GM18951 (cell line): ENCODE measurements around the gene TP73.

Experiments used
- POLR2A ChIP-seq: IDR thresholded peaks from 4 replicates; pipeline ENCODE4 v1.6.1; 2011; ENCODE audit warnings: mild to moderate bottlenecking; ENCODE audit not compliant: insufficient read length, insufficient read depth; ENCODE audit errors: extremely low read depth
- in situ Hi-C: fragments of 300-500 bp; cut with MboI; formaldehyde crosslinking; loops from one replicate; pipeline ENCODE4 v1.12.0; 2022; ENCODE audit warnings: low sequenced_read_pairs, mixed read lengths, inconsistent platforms; ENCODE audit not compliant: unreplicated experiment

The TP73 gene

DNA sequence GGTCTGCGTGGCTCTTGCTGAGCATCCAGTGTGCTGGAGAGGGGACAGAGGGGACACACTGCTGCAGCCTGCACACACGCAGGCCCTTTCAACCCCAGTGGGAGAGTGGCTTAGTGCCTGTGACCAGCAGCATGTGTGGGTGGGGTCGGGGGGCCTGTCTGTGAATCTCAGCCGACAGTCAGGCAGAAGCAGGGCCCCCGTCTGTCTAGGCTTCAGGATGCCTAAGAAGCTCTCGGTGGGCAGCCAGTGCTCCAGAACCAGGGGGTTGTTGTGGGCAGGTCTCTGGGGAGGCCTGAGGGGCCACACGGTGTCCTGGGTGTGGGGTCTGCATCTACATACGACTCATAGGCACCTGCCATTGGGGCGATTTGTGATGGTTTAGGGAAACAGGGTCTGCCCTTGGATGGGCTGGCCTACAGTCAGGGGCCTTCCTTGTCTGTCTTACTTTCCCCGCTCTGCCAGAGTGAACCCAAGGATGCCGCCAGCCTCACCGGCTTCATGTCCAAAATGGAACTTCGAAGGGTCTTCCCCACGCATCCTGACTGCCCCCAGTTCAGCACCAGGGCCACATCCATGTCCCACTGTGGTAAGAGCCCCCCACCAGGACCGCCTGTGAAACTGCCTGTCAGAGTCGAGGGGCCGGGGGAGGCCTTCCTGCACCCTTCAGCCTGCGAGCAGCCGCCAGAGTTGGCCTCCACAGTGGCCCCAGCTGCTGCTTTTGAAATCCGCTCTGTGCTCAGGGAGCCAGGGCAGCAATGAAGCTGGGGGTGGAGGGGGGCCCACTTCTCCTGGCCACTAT, 101.5 kb downstream of the TP73 start:
- in situ Hi-C loops: no loop called here

DNA sequence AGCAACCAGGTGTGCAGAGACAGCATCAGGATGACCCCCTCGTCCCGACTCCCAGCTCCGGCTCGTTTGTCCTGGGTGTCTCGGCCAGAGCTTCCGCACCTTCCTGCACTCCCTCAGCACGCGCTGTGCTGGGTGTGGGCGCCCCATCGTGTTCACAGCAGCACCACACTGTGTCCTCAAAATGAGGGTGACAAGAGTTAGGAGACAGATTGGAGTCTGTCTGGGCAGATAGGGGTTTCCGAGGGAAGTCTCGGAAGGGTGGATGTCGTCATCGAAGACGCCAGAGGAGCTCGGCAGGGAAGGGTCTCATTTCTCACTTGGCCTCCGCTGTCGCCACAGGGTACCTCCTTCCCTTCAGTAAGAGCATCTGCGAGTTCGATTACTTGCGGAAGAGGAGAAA, 104.1 kb downstream of the TP73 start:
- no peak for TF ChIP-seq POLR2A
- in situ Hi-C loops: no loop called here

More for the DNA sequence above, 101.5 kb downstream of the TP73 start:
- TF ChIP-seq POLR2A: no peak

DNA sequence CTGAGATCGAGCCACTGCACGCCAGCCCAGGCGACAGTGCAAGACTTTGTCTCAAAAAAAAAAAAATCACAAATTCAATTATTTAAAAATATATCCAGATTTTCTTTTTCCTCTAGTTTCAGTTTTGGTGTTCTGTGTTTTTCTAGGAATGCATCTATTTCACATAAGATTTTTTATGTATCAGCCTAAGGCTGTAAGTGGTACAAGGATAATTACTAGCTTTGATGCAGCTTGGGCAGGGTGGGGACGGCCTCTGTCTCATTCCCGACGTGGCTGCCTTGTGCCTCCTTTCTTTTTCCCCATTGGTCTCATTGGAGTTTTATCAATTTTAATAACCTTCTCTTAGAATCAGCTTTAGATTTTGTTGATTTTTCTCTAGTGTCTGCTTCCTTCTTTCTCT, 106.8 kb downstream of the TP73 start:
- in situ Hi-C loops: no loop called here
- no peak for TF ChIP-seq POLR2A

DNA sequence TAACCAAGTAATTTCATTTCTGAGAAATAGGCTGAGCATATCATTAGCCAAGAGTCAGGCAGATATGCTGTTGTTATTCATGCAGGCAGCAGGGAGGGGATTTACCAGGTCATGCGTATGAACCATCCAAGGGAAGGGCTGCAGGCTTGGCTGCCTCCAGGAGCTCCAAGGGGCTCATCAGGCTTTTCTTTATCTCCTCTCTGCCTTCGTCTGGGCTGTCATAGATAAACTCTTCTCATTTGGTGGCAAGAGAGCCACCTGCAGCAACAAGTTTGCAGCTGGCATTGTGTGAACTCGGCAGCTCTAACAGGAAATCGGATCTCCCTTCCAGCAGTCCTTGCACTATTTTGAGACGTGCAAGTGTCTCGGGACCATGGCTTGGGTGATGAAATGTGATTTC, 107.5 kb downstream of the TP73 start:
- in situ Hi-C loops: no loop called here
- no peak for TF ChIP-seq POLR2A

DNA sequence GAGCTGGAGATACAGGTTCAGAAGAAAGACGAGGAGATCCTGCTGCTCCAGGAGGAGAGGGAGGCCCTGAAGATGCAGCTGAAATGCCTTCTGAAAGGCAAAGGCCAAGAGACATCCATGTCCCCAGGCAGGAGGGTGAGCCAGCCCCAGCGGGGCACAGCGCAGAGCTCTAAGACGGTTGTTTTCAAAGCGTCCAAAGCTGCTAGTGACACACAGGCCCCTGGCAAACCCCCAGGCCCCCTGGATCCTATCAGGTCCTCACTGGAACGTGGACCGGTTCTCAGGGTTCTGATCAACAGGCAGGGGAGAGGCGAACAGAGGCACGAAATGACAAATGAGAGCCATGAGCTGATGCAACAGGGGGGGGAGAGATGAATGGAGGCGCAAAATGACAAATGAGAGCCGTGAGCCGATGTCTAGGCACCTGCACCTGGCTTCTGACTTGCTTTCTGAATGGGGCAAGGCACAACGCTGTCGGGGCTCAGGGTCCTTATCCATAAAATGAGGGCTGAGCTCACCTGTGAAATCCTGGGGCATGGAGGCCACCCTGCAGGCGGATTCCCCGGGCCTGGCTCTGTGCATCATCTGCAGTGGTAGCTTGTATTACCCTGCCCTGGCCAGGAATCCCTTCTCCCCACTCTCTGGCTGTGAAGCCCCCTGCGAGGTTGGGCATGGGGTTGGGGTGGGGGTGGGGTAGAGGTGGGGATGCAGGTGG, 109.1 kb downstream of the TP73 start:
- in situ Hi-C loops: no loop called here
- TF ChIP-seq POLR2A: no peak

DNA sequence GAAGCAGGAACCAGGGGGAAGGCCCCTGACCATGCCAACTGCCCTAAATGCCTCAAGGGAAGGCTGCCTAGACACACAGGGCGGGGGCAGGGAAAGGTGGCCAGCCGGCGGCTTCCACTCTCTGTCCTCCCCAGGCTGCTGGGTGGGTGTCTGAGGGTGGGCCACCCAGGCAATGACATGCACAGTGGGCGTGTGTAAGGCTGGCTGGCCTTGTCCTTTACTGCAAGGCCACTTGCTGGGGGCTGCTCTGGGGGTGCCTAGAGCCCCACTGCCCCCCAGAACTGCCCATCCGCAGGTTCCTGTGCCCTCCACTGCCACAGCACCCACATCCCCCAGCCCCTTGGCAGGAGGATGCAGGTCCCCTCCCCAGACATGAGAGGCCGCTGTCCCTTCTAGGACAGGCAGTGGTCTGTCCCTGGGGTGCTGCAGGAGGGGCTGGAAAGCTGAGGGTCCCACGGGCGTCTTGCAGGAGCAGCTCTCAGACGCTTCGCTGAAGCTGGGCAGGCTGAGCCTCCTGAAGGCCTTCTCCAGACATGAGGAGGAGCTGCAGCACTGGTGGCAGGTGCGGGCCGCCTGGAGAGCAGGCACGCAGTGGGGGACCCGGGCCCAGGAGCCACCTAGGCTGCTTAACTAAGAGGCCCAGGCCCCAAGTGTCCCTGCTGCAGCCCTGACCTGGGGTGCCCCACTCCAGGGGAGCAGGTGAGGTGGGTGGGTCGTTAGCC, 110.0 kb downstream of the TP73 start:
- in situ Hi-C loops: no loop called here
- no peak for TF ChIP-seq POLR2A

DNA sequence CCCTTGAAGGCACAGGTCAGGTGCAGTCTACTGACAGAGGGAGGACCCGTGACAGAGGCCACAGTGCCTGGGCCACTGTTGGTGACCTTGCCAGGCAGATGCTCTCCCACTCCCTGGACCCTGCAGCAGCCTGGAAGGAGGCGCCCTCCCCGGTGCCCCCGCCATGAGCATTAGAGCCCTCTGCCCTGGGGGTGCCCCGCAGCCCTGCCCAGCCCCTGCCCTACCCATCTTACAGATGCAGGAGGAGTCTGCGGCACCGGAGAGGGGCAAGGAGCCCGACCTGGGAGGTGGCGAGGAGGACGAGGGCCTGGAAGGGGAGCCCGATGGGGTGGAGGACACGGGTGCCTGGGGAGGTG, 110.5 kb downstream of the TP73 start:
- in situ Hi-C loops: no loop called here
- no peak for TF ChIP-seq POLR2A

DNA sequence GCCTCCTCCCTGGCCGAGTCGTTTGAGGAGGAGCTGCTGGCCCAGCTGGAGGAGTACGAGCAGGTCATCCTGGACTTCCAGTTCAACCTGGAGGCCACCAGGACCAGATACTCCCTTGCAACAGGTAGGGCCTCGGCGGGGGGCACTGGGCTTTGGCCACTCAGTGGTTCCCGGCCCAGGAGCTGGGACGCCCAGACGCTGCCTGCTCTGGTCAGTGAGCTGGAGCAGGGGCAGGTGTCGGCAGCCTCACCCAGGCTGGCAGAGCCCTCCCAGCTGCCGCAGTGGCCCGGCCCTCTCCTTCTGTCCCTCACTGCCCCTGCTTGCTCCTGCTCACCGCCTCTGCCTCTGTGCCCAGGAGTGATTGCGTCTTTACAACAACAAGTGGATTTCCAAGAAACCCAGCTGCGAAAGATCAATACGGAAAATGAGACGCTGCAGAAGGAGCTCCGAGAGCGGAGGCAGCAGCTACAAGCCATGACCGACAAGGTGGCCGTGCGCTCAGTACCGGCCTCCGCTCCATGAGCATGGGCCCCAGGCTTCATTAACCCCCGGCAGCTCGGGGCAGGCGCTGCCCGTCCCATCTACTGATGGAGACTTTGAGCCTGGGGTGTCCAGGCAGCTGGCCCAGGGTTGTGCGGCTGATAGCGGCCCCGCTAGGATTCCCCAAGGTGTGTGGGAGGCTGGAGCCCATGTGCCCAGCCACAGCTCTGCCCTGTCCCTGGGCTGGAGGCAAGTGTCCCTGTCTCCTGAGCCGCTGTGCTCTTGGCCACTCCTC, 111.2 kb downstream of the TP73 start:
- in situ Hi-C loops: no loop called here
- no peak for TF ChIP-seq POLR2A

DNA sequence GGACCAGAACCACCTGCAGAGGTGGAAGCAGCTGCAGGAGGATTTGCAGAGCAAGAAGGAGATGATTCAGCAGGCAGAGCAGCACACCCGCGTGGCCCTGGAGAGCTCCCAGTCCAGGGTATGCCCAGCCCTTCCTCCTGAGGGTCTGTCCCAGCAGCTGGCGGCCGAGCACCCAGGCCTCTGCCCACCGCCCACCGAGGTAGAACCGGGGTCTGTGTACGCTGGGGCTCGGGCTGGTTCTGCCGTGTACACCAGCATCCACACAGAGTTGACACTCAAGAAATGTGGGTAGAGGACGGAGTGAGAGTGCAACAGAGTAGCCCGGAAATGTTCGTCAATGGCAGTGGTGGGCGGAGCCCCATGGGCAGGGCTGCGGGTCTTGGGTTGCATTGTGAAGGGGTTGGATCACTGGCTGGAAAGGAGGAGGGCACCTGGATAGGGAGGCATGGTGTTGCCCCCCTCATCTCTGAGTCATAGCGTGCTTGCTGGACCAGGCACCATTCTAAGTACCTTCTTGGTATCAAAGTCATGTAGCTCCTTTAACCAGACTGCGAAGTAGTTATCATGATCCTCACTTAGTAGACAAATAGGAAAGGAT, 115.1 kb downstream of the TP73 start:
- in situ Hi-C loops: no loop called here
- TF ChIP-seq POLR2A: no peak

DNA sequence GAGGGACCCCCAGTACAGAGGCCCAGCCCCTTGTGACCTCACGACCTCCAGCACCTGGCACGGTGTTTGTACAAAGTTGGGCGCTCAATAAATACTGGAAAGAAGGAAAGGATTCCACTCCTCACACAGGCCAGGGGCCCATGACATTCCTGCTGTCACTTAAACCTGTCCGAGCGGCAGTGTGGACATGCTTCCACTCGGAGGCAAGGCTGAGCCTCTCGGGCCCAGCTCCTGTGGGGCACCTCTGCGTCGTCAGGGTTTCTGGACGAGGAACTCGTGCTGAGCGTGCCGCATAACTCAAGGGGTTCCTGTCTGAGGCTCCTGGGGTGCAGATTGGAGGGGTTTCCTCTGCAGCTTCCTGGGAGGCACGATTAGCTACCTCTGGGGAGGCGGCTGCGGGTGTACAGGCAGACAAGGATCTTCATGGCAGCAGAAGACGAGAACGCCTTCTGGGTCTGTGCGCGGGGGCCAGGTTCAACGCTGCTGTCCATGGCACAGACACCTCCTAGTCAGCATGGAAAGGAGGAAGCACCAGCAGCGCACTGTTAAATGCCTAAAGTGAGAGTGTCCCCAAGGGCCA, 116.6 kb downstream of the TP73 start:
- TF ChIP-seq POLR2A: no peak
- in situ Hi-C loops: no loop called here

DNA sequence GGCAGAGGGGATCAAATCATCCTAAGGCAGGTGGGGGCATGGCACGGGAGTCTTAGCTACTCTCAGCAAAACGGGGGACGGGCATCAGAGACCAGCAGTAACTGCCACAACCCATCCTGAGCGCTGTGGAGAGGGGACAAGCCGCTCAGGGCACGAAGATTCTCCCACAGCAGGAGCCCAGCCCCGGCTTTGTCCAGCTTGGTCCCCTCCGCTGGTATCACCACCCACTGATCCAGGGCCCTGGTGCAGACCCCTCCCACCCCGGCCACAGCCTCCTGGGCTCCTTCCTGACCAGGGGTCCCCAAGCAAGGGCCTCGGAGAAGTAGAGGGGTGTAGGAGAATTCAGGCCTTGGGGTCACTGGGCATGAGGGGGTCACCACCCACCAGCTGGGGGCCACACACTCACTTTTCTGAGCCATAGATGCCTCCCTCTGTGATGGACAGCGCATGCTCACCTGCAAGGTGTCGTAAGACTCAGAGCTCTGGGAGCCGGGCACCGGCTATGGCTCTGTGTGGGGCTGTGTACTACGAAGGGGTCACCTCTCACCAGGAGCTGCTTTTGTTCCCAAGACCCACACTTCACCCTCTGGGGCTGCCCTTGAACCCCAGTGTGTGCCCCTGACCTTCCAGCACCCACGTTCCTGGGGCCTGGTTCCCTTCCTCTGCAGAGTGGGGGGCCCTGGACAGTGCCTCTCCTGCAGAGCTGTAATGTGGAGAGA, 117.9 kb downstream of the TP73 start:
- no peak for TF ChIP-seq POLR2A
- in situ Hi-C loops: no loop called here
